Measurements from ENCODE around the gene TSPAN15.

GRCh38 chr10:69409176-69409495 is 42.1 kb upstream of the TSPAN15 start:
- TF ChIP-seq EZH2phosphoT487 (IDR thresholded peaks at IDR 0.05; ENCODE audit: insufficient read depth, low read depth) = no peak
- no peak for TF ChIP-seq EZH2 (IDR thresholded peaks at IDR 0.05; ENCODE audit: insufficient read depth, poor library complexity, severe bottlenecking)

All from GM23248 (cell line).